Urinary bladder (tissue), 4 donors: ENCODE results near the gene GADD45B. TPM values are rescaled to one million over a fixed set of nuclear protein-coding genes. Genes with fewer than 3 reads are reported as not detected.
"Not testable (repeated sequence)": the region's sequence is repeated elsewhere in the genome, so short reads cannot be mapped to it uniquely, and the experiment has no call there.

Experiments used
- DNase-seq: peaks from one replicate; pipeline ENCODE4 v3.0.0-alpha.2; 2015; ENCODE audit errors: extremely low spot score
- H3K27ac ChIP-seq: one replicate; pipeline ENCODE4 v1.5.1; 2013; ENCODE audit warnings: low read depth, mild to moderate bottlenecking, moderate library complexity
- H3K36me3 ChIP-seq: one replicate; pipeline ENCODE4 v1.6.1; 2013; ENCODE audit warnings: mild to moderate bottlenecking, moderate library complexity; ENCODE audit not compliant: insufficient read depth
- H3K4me1 ChIP-seq: one replicate; pipeline ENCODE4 v1.6.1; 2013; ENCODE audit warnings: mild to moderate bottlenecking, moderate library complexity; ENCODE audit not compliant: insufficient read depth
- H3K4me3 ChIP-seq: one replicate; pipeline ENCODE4 v1.5.1; 2013; ENCODE audit warnings: low read depth, low read length
- WGBS: extraction: QIAGEN DNeasy Blood & Tissue Kit; methylation state at CpG from one replicate; pipeline ENCODE4 v1.1.7; 2013; 5-methylcytosine and 5-hydroxymethylcytosine counted together
- polyA plus RNA-seq: library from polyadenylated mRNA; stranded (reverse); fragments of 200-250 nt; gene quantifications from one replicate; pipeline ENCODE4 v1.2.3, GENCODE V29; 2013
- total RNA-seq: library from RNA; depleted of rRNA; stranded (reverse); fragments of >200 nt; gene quantifications from one replicate; pipeline ENCODE4 v1.2.3, GENCODE V29; 2014
- donor health status: healthy with polysubstance abuse.
- donor health status: healthy.

GADD45B gene
- total and polyA plus RNA-seq, 2 donors = 23.2 to 163 TPM

DNA sequence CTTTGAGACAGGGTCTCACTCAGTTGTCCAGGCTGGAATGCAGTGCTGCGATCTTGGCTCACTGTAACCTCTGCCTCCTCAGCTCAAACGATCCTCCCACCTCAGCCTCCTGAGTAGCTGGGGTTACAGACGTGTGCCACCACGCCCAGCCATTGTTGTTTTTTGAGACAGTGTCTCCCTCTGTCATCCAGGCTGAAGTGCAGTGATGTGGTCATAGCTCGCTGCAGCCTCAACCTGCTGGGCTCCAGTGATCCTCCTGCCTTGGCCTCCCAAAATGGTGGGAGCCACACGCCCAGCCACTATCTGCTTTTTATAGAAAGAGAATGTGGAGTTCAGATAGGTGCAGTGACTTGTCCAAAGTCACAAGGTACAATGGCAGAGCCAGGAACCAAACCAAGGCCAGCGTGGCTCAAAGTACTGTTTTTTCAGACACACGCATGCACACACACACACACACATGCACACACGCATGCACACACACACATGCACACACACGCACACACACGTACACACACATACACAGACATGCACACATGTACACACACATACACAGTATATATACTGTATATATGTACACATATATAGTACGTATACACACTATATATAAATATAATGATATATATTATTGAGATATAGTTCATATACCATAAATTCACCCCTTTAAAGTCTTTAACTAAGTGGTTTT, 6.6 kb downstream of the GADD45B start:
- Histone ChIP-seq H3K36me3 (no peaks in the 10 kb centered on the region), H3K4me3 (no peak overlapping the region), H3K27ac (no peak overlapping the region), H3K4me1 (no peaks in the 10 kb centered on the region)
- no peak for DNase-seq
- WGBS = 85% methylated on average over 12 of the region's 12 CpGs

DNA sequence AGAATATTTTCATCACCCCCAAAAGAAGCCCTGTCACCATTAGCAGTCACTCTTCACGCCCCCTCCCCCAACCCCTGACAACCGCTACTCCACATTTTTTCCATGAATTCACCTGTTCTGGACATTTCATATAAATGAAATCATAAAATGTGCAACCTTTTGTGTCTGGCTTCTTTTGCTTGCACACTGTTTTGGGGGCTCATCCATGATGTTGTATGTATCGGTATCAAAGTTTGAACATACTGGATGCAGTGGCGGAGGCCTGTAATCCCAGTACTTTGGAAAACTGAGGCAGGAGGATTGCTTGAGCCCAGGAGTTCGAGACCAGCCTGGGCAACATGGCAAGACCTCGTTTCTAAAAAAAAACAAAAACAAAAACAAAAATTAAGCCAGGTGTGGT, 7.2 kb downstream of the GADD45B start:
- WGBS = 87% methylated on average over 6 of the region's 6 CpGs
- Histone ChIP-seq H3K4me3 (no peak overlapping the region), H3K27ac (no peak overlapping the region), H3K4me1 (no peaks in the 10 kb centered on the region), H3K36me3 (no peaks in the 10 kb centered on the region)
- DNase-seq = no peak

DNA sequence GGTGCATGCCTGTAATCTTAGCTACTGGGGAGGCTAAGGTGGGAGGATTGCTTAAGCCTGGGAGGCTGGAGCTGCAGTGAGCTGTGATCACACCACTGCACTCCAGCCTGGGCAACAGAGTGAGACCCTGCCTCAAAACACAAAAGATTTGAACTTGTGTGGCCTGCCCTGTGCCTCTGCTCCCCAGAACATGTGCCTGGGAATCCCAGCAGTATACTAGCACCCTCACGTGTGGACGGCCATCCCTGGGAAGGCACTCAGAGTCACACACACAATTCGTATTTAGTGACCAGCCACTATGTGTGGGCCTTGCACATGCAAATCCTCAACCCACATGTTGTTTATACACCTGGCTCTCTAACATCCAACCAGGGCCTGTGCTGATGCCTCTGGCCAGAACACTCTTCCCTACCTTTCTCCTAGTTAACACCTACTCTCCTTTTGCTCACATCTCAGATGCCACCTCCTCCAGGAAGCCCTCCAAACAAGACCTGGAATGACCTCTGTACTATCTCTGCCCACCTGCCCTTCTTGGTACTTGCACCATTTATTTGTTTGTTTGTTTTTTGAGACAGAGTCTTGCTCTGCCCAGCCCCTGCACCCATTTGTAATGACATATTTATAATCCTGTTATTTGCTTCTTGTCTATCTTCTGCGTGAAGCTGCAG, 7.7 kb downstream of the GADD45B start:
- Histone ChIP-seq H3K4me3 (no peak overlapping the region), H3K4me1 (no peaks in the 10 kb centered on the region), H3K36me3 (no peaks in the 10 kb centered on the region), H3K27ac (no peak overlapping the region)
- WGBS = 84% methylated on average over 4 of the region's 4 CpGs
- no peak for DNase-seq

DNA sequence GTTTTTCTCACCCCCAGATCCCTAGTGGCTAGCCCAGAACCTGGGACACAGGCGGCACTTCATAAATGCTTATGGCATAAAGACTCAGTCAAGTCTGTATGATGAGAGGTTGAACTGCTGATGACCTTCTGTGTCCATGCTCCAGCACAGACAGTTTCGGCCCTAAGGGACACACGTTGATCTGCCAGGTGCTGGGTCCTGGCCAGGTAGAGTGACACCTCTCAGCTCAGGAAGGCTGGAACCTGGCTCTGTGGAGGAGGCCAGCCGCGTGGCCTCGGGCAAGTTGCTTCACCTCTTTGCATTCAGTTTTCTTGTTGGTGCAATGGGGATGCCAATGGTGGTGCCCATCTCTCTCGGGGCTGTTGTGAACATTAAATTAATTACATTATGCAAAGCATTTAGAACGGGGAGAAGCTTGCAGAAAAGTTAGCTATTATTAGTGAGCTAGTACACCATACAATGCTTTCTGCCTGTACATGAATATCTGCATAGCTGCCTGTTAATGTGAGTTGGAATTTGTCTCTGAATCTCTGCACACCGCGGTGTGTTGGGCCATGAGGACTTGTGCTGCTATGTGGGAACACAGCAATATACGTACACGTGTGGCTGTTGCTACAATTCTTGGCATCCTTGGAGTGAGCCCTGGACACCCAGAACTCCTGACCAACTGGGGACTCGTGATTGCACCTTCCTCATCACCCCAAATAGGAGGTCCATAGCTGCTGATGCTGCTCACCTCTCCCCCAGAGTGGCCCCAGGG, 8.4 kb downstream of the GADD45B start:
- no peak for DNase-seq
- no peak overlapping the region for H3K4me3 ChIP-seq
- 87% methylated on average over 13 of the region's 13 CpGs for WGBS
- H3K27ac ChIP-seq = no peak overlapping the region
- H3K36me3 ChIP-seq = no peaks in the 10 kb centered on the region
- no peaks in the 10 kb centered on the region for H3K4me1 ChIP-seq

DNA sequence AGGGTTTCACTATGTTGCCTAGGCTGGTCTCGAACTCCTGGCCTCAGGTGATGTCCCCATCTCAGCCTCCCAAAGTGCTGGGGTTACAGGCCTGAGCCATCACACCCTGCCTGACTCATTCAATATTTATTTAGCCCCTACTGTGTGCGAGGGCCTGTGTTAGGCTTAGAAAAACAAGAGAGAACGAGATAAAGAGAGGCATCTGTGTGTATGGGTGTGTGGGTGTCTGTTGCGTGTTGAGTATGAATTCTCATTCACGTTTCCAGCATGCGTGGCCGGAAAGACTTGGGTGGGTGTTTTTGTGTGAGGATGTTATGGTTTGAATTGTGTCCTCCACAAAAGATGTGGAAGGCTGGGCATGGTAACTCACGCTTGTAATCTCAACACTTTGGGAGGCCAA, 9.5 kb downstream of the GADD45B start:
- no peak overlapping the region for H3K4me3 ChIP-seq
- 76% methylated on average over 8 of the region's 8 CpGs for WGBS
- DNase-seq = no peak
- no peaks in the 10 kb centered on the region for H3K36me3 ChIP-seq
- H3K27ac ChIP-seq = no peak overlapping the region
- H3K4me1 ChIP-seq = no peaks in the 10 kb centered on the region

DNA sequence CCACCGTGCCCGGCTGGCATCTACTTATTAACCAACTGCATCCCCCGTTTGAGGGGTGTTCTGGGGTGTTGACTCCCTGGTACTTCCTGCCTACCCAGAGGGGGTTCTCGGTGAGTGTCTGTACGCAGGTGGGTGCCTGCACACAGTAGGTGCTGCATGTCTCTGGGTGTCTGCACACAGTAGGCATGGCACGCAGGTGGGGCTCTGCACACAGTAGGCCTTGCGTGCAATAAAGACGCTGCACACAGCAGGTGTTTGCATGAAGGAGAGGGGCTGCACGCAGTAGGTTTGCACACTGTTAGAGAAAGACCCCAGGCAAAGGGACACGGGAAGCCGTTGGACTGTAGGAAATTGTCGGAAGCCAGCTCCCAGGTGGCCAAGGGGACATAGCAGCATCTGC, 11.2 kb downstream of the GADD45B start:
- Histone ChIP-seq H3K4me3 (no peak overlapping the region), H3K27ac (no peak overlapping the region), H3K4me1 (no peaks in the 10 kb centered on the region), H3K36me3 (no peaks in the 10 kb centered on the region)
- 90% methylated on average over 12 of the region's 12 CpGs for WGBS
- DNase-seq = no peak

DNA sequence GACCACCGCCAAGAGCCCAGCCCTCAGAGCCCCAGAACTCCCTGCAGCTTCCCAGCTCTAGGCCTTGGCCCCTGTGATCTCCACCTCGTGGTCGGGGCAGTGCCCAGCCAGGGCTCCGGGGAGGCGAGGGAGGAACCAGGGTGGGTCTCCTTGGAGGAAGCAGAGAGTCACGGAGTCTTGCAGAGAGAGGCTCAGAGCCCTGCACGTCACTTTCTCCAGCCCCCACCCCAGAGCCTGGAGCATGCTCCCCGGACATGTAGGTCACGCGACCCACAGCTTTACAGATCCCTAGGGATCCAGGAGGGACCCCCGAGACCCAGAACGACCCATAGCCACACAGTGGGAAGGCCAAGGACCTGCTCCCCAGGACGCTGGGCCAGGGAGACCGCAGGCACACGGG, 11.9 kb downstream of the GADD45B start:
- H3K27ac ChIP-seq = no peak overlapping the region
- no peaks in the 10 kb centered on the region for H3K4me1 ChIP-seq
- no peak overlapping the region for H3K4me3 ChIP-seq
- WGBS = 35% methylated on average over 15 of the region's 15 CpGs
- no peaks in the 10 kb centered on the region for H3K36me3 ChIP-seq
- DNase-seq = no peak

DNA sequence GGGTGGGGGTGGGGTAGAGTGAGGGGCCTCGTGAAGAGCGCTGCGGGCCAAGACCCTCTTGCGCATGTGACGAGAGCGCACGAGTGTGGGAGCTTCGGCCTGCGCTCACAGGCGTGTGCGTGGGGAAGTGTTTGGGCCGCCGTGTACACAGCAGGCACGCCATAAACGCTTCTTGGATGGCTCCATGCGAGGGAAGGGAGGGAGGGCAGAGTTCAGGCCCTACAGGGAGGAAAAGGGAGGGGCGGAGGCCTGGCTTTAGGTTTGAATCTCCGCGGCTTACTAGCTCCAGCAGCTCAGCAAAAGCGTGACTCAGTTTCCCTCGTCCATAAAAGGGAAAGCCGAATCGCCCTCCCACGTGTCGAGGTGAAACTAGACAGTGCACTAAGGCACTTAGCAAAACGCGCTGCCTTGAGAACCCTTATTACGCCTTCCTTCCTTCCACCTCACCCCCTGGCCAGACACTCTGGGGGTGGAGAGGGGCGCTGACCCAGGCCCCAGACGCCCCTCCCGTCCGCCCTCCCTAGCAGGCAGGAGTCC, 12.5 kb downstream of the GADD45B start:
- 13% methylated on average over 32 of the region's 32 CpGs for WGBS
- DNase-seq = no peak

DNA sequence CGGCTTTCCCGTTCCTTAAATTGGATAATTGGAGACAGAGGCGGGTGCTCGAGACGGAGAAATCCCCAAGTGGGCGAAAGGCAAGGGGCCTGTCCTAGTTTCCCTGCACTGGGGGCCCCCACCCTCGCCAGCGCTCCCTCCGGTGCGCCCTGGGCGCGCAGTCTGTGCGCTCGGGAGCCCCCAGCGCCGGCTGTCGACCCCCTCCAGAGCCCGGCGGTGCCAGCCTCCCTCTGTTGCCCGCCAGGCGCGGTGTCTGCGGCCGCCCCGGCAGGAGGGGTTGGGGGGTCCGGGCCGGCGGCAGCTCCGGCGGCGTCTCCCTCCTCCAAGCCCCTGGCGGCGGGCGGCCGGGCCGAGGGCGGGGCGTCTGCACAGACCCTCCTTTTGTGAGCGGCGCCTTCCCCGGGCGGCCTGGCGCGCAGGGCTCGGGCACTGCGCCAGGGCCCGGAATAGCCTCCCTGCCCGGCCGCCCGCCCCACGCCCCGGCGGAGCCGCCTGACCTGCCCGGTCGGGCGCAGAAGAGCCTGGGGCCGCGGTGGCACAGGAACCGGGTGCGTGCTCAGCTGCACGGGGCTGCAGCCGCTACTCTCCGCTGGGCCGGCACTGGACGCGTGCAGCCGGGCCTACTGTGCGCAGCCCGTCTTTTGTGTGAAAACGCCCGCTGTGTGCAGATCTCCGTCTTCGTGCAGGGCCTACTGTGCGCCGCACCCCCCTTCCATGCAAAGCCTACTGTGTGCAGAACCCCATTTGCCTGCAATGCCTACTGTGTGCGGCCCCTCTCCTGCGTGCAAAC, 13.2 kb downstream of the GADD45B start:
- Histone ChIP-seq H3K27ac (peak overlapping the region; percentile 28), H3K36me3 (no peaks in the 10 kb centered on the region), H3K4me3 (peak overlapping the region; percentile 32), H3K4me1 (no peaks in the 10 kb centered on the region)
- WGBS = 2% methylated on average over 76 of the region's 78 CpGs
- DNase-seq = no peak

More for the DNA sequence above, 12.5 kb downstream of the GADD45B start:
- Histone ChIP-seq H3K27ac (peak overlapping the region; percentile 28), H3K4me1 (no peaks in the 10 kb centered on the region), H3K36me3 (no peaks in the 10 kb centered on the region), H3K4me3 (no peak overlapping the region)

DNA sequence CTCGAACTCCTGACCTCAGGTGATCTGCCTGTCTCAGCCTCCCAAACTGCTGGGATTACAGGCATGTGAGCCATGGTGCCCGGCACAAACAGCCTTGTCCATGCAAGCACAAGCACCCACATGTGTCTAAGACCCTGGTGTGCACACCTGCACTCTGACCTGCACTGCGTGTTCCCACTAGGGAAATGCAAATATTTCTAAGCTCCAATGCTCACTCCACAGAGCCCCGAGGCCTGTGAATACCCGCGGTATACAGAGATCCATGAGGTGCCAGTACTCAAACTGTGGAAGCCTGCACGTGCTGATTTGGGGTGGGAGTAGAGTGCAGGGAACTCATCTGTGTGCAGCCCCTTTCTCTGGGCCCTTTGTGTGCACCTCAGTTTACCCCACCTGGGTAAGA, 14.7 kb downstream of the GADD45B start:
- Histone ChIP-seq H3K4me3 (no peak overlapping the region), H3K36me3 (no peaks in the 10 kb centered on the region), H3K4me1 (no peaks in the 10 kb centered on the region), H3K27ac (no peak overlapping the region)
- WGBS = 75% methylated on average over 7 of the region's 7 CpGs
- DNase-seq = no peak

DNA sequence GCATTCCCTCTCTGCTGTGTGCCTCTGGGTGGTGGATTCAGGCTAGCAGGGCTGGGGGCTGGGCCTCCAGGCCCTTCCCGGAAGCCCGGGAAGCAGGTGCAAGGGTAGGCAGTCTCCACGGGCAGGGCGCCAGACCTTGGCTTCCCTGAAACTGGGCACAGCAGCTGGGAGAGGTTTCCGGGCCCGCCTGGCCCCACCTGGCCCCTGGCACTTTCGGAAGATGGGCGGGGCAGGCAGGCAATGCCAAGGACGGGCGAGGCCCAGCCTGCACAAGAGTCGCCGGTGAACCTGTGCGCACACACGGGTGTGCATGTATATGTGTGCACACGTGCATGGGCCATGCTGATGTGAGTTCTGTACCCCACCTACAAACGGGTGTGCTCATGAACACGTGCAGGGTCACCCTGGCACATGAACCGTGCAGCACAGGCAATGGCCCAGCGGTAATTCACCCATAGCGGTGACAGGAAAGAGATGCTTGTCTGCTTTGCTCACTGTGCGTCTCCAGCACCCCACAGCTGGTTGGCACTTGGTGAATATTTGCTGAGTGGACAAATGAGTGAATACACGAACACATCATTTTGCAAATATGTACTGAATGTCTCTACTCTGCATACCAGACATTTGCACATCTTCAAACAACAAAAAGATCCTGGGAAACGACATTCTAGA, 15.3 kb downstream of the GADD45B start:
- no peaks in the 10 kb centered on the region for H3K36me3 ChIP-seq
- H3K4me1 ChIP-seq = no peaks in the 10 kb centered on the region
- no peak for DNase-seq
- H3K4me3 ChIP-seq = no peak overlapping the region
- 69% methylated on average over 23 of the region's 23 CpGs for WGBS
- H3K27ac ChIP-seq = no peak overlapping the region

DNA sequence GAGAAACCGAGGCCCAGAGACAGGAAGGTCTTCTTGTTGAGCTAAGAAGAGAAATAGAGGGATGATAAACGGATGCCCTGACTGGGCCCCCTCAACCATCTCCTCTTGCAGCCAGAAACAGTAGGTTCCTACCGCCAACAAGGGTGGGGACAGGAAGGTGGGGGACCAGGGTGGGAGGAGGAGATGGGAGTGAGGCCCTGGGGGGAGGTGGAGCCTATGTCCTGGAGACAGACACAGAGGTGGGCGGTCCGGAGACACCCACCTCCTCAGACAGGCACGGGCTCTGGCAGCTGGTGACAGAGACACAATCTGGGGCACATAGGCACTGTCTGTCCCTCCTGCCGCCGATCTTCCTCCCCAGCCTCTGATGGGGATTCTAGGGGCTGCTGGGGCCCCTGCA, 16.9 kb downstream of the GADD45B start:
- WGBS = 74% methylated on average over 8 of the region's 8 CpGs
- no peak overlapping the region for H3K4me3 ChIP-seq
- H3K36me3 ChIP-seq = no peaks in the 10 kb centered on the region
- H3K4me1 ChIP-seq = no peaks in the 10 kb centered on the region
- no peak overlapping the region for H3K27ac ChIP-seq
- no peak for DNase-seq

DNA sequence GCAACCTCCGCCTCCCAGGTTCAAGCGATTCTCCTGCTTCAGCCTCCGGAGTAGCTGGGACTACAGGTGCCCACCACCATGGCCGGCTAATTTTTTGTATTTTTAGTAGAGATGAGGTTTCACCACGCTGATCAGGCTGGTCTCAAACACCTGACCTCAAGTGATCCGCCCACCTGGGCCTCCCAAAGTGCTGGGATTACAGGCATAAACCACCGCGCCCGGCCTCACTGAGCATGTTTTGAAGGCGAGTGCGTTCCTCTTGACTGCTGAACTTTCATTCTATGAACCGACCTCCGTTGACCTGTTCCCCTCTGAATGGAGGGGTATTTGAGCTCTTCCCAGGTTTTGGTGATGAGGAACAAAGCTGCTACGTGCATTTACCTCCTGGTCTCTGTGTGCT, 17.5 kb downstream of the GADD45B start:
- H3K27ac ChIP-seq, H3K36me3 ChIP-seq, H3K4me3 ChIP-seq, DNase-seq, H3K4me1 ChIP-seq: not testable (repeated sequence)
- WGBS = 86% methylated on average over 14 of the region's 14 CpGs
